Tibial artery (tissue), 4 donors: ENCODE measurements around the gene CYP20A1.
"Not testable (repeated sequence)": the region's sequence is repeated elsewhere in the genome, so short reads cannot be mapped to it uniquely, and the experiment has no call there.

Experiments
- DNase-seq, 2 donors: peaks; one replicate each; pipeline ENCODE4 v3.0.0-alpha.2; 2019
- H3K27ac ChIP-seq, 2 donors: fragments of 200-600 bp; sonication (generic) in 1 of 2; 1 replicate in 1 of 2; 2 replicates in 1 of 2; pipeline ENCODE4 v1.5.1; 2018 to 2019; ENCODE audit warnings: mild to moderate bottlenecking in 1 of 2
- H3K27me3 ChIP-seq, 2 donors: fragments of 200-600 bp; sonication (generic) in 1 of 2; one replicate each; pipeline versions ENCODE4 v1.5.1 to v1.6.0; 2016 to 2019
- H3K36me3 ChIP-seq, 3 donors: fragments of 200-600 bp; sonication (generic) in 2 of 3; one replicate each; pipeline ENCODE4 v1.5.1; 2016 to 2019; ENCODE audit warnings: mild to moderate bottlenecking in 2 of 3
- H3K4me1 ChIP-seq, 4 donors: fragments of 200-600 bp; sonication (generic) in 2 of 4; 1 replicate in 3 of 4; 2 replicates in 1 of 4; pipeline ENCODE4 v1.5.1; 2016 to 2019
- H3K4me3 ChIP-seq, 2 donors: fragments of 200-600 bp; sonication (generic) in 1 of 2; 1 replicate in 1 of 2; 2 replicates in 1 of 2; pipeline ENCODE4 v1.5.1; 2018 to 2019; ENCODE audit warnings: mild to moderate bottlenecking in 2 of 2
- H3K9me3 ChIP-seq, 3 donors: fragments of 200-600 bp; sonication (generic) in 1 of 3; one replicate each; pipeline ENCODE4 v1.5.1; 2016 to 2019
- CTCF ChIP-seq, 2 experiments: fragments of 200-600 bp in 1 of 2; fragments of 450-650 bp in 1 of 2; IDR thresholded peaks; one replicate each; pipeline ENCODE4 v1.5.1; 2017 to 2019; ENCODE audit warnings: antibody characterized with exemption in 2 of 2, mild to moderate bottlenecking in 1 of 2, moderate library complexity in 1 of 2
- intact Hi-C: fragments of 100-400 bp; cut with DNase I; formaldehyde crosslinking; loops from one replicate; pipeline ENCODE4 v1.15.0; 2023; ENCODE audit warnings: low total_unique reads

The CYP20A1 gene

GRCh38 chr2:203201426-203201825 is 37.4 kb upstream of the CYP20A1 start:
- no peak overlapping the region for H3K27ac ChIP-seq
- H3K9me3 ChIP-seq: no peaks in the 10 kb centered on the region
- intact Hi-C loops: no loop called here
- no peak for TF ChIP-seq CTCF (IDR thresholded peaks at IDR 0.05)
- no peaks in the 10 kb centered on the region for H3K4me1 ChIP-seq
- H3K36me3 ChIP-seq: peaks cover 72 to 83% (median 81%) of the 10 kb centered on the region in 3 donors
- DNase-seq: no peak
- H3K4me3 ChIP-seq: no peak overlapping the region
- H3K27me3 ChIP-seq: no peaks in the 10 kb centered on the region

- Histone ChIP-seq H3K27ac (no peak overlapping the region), H3K4me1 (no peaks in the 10 kb centered on the region), H3K36me3 (peaks cover 70 to 77% (median 70%) of the 10 kb centered on the region in 3 donors), H3K27me3 (no peaks in the 10 kb centered on the region), H3K4me3 (no peak overlapping the region), H3K9me3 (no peaks in the 10 kb centered on the region)
- no peak for DNase-seq
- no peak for TF ChIP-seq CTCF (IDR thresholded peaks at IDR 0.05)
- intact Hi-C loops: no loop called here
Observed at GRCh38 chr2:203209538-203209937, 29.3 kb upstream of the CYP20A1 start.

- DNase-seq: no peak
- Histone ChIP-seq H3K4me1 (no peaks in the 10 kb centered on the region), H3K27ac (no peak overlapping the region), H3K27me3 (no peaks in the 10 kb centered on the region), H3K4me3 (no peak overlapping the region), H3K9me3 (no peaks in the 10 kb centered on the region), H3K36me3 (peaks cover 0 to 8% (median 6%) of the 10 kb centered on the region in 3 donors)
- TF ChIP-seq CTCF (IDR thresholded peaks at IDR 0.05): peak; percentile 39 to 51
- intact Hi-C loops: no loop called here
Observed at GRCh38 chr2:203225423-203226039, 13.3 kb upstream of the CYP20A1 start.

- H3K4me1 ChIP-seq, H3K36me3 ChIP-seq, intact Hi-C loops, H3K9me3 ChIP-seq, H3K4me3 ChIP-seq, H3K27ac ChIP-seq, H3K27me3 ChIP-seq, DNase-seq: not testable (repeated sequence)
Observed at GRCh38 chr2:203229674-203230073, 9.1 kb upstream of the CYP20A1 start.

- peaks cover 0 to 9% (median 0%) of the 10 kb centered on the region in 3 donors for H3K36me3 ChIP-seq
- intact Hi-C loops: no loop called here
- TF ChIP-seq CTCF (IDR thresholded peaks at IDR 0.05): no peak
- H3K27me3 ChIP-seq: no peaks in the 10 kb centered on the region
- no peak for DNase-seq
- peaks cover 0 to 21% (median 14%) of the 10 kb centered on the region in 4 donors for H3K4me1 ChIP-seq
- no peaks in the 10 kb centered on the region for H3K9me3 ChIP-seq
- peak overlapping the region; percentile 77 to 80 for H3K4me3 ChIP-seq
- peak overlapping the region; percentile 94 to 95 for H3K27ac ChIP-seq
Observed at GRCh38 chr2:203237346-203238238, 1.2 kb upstream of the CYP20A1 start.

- intact Hi-C loops: no loop called here
- no peak for DNase-seq
- peaks cover 0 to 21% (median 14%) of the 10 kb centered on the region in 4 donors for H3K4me1 ChIP-seq
Observed at GRCh38 chr2:203238292-203238703, 520 bp upstream of the CYP20A1 start.

More at GRCh38 chr2:203238292-203238703, 520 bp upstream of the CYP20A1 start:
- H3K27me3 ChIP-seq: no peaks in the 10 kb centered on the region
- peak overlapping the region; percentile 77 to 80 for H3K4me3 ChIP-seq
- no peaks in the 10 kb centered on the region for H3K9me3 ChIP-seq
- TF ChIP-seq CTCF (IDR thresholded peaks at IDR 0.05): no peak
- peaks cover 0 to 16% (median 4%) of the 10 kb centered on the region in 3 donors for H3K36me3 ChIP-seq
- H3K27ac ChIP-seq: peak overlapping the region; percentile 94 to 95
